Liver (tissue), 9 donors: ENCODE results near the gene NDUFA8. TPM values are rescaled to one million over a fixed set of nuclear protein-coding genes. Genes with fewer than 3 reads are reported as not detected.

Source experiments
- DNase-seq: peaks from one replicate; pipeline ENCODE4 v3.0.0-alpha.2; 2017; ENCODE audit warnings: low spot score
- H3K27ac ChIP-seq, 2 donors: one replicate each; pipeline ENCODE4 v1.7.0; 2013; ENCODE audit warnings: inconsistent platforms in 2 of 2, low read length in 2 of 2, control low read depth in 1 of 2, low read depth in 1 of 2, mild to moderate bottlenecking in 1 of 2
- H3K27me3 ChIP-seq, 4 donors: one replicate each; pipeline versions ENCODE4 v1.6.1 to v1.7.0; 2013; ENCODE audit warnings: low read length in 3 of 4, inconsistent platforms in 1 of 4, mild to moderate bottlenecking in 1 of 4, moderate library complexity in 1 of 4; ENCODE audit not compliant: control insufficient read depth in 4 of 4, insufficient read depth in 4 of 4
- H3K36me3 ChIP-seq, 4 donors: one replicate each; pipeline versions ENCODE4 v1.6.1 to v1.7.0; 2013; ENCODE audit warnings: low read length in 3 of 4, mild to moderate bottlenecking in 3 of 4, low read depth in 1 of 4, moderate library complexity in 1 of 4; ENCODE audit not compliant: control insufficient read depth in 4 of 4, insufficient read depth in 3 of 4
- H3K4me1 ChIP-seq, 4 donors: one replicate each; pipeline versions ENCODE4 v1.6.1 to v1.7.0; 2013; ENCODE audit warnings: low read length in 3 of 4, mild to moderate bottlenecking in 3 of 4, moderate library complexity in 1 of 4; ENCODE audit not compliant: control insufficient read depth in 4 of 4, insufficient read depth in 4 of 4
- H3K4me3 ChIP-seq, 3 donors: one replicate each; pipeline versions ENCODE4 v1.6.1 to v1.7.0; 2013; ENCODE audit warnings: low read length in 3 of 3, control low read depth in 1 of 3, low read depth in 1 of 3, mild to moderate bottlenecking in 1 of 3
- H3K9ac ChIP-seq, 2 donors: one replicate each; pipeline ENCODE4 v1.7.0; 2013; ENCODE audit warnings: low read length in 2 of 2, mild to moderate bottlenecking in 2 of 2, moderate library complexity in 2 of 2, control low read depth in 1 of 2, low read depth in 1 of 2
- H3K9me3 ChIP-seq, 4 donors: one replicate each; pipeline versions ENCODE4 v1.6.1 to v1.7.0; 2013; ENCODE audit warnings: low read length in 3 of 4; ENCODE audit not compliant: control insufficient read depth in 4 of 4
- EGR1 ChIP-seq, 2 donors: IDR thresholded peaks; 2 replicates each; pipeline ENCODE4 v1.6.1; 2016 to 2018; ENCODE audit warnings: antibody characterized with exemption in 2 of 2, low read depth in 2 of 2
- FOXA1 ChIP-seq: IDR thresholded peaks from 2 replicates; pipeline ENCODE4 v1.6.1; 2016; ENCODE audit warnings: antibody characterized with exemption
- FOXA2 ChIP-seq: IDR thresholded peaks from 2 replicates; pipeline ENCODE4 v1.6.1; 2016; ENCODE audit warnings: antibody characterized with exemption
- GABPA ChIP-seq, 2 donors: IDR thresholded peaks in 1 of 2; conservative IDR thresholded peaks in 1 of 2; 2 replicates each; pipeline ENCODE4 v1.6.1; 2016; ENCODE audit warnings: antibody characterized with exemption in 2 of 2, mild to moderate bottlenecking in 1 of 2, moderate library complexity in 1 of 2
- HNF4A ChIP-seq, 2 donors: conservative IDR thresholded peaks; 2 replicates each; pipeline ENCODE4 v1.6.1; 2016; ENCODE audit warnings: antibody characterized with exemption in 2 of 2, mild to moderate bottlenecking in 2 of 2
- HNF4G ChIP-seq: IDR thresholded peaks from 2 replicates; pipeline ENCODE4 v1.6.1; 2016; ENCODE audit warnings: antibody characterized with exemption
- JUND ChIP-seq, 2 donors: IDR thresholded peaks; 2 replicates each; pipeline ENCODE4 v1.6.1; 2016; ENCODE audit warnings: antibody characterized with exemption in 2 of 2
- NR2F2 ChIP-seq: IDR thresholded peaks from 2 replicates; pipeline ENCODE4 v1.6.1; 2016; ENCODE audit warnings: antibody characterized with exemption
- RAD21 ChIP-seq, 2 donors: IDR thresholded peaks; 2 replicates each; pipeline ENCODE4 v1.6.1; 2016; ENCODE audit warnings: antibody characterized with exemption in 2 of 2, mild to moderate bottlenecking in 2 of 2
- RXRA ChIP-seq, 2 donors: IDR thresholded peaks; 2 replicates each; pipeline ENCODE4 v1.6.1; 2017 to 2018; ENCODE audit warnings: antibody characterized with exemption in 2 of 2, mild to moderate bottlenecking in 1 of 2
- SP1 ChIP-seq: IDR thresholded peaks from 2 replicates; pipeline ENCODE4 v1.6.1; 2018; ENCODE audit warnings: antibody characterized with exemption, mild to moderate bottlenecking
- TAF1 ChIP-seq: conservative IDR thresholded peaks from 2 replicates; pipeline ENCODE4 v1.6.1; 2016; ENCODE audit warnings: antibody characterized with exemption, mild to moderate bottlenecking
- YY1 ChIP-seq: IDR thresholded peaks from 2 replicates; pipeline ENCODE4 v1.6.1; 2016; ENCODE audit warnings: antibody characterized with exemption, mild to moderate bottlenecking
- WGBS: extraction: QIAGEN DNeasy Blood & Tissue Kit; methylation state at CpG from one replicate; pipeline ENCODE4 v1.1.7; 2013; 5-methylcytosine and 5-hydroxymethylcytosine counted together
- polyA plus RNA-seq, 2 donors: library from polyadenylated mRNA; stranded (reverse) in 1 of 2; unstranded in 1 of 2; fragments of 200-250 nt in 1 of 2; fragments of >200 nt in 1 of 2; fragmentation: Nextera tagmentation in 1 of 2; extraction: Ambion mirVana in 1 of 2; gene quantifications; one replicate each; pipeline versions ENCODE4 v1.2.1 to v1.2.3, GENCODE V29; 2013 to 2015
- total RNA-seq, 2 donors: library from RNA; depleted of rRNA; stranded (reverse); fragments of >200 nt; gene quantifications; one replicate each; pipeline ENCODE4 v1.2.3, GENCODE V29; 2014
- TF ChIP-seq, protein P1 (sequence below): IDR thresholded peaks from 2 replicates; pipeline ENCODE4 v1.6.1; 2016; ENCODE audit warnings: antibody characterized with exemption
- TF ChIP-seq, protein P2 (sequence below): fragments of 150-350 bp; IDR thresholded peaks from 2 replicates; pipeline ENCODE4 v1.5.1; 2017; ENCODE audit warnings: improper control_type of control experiment, low read depth, low read length; ENCODE audit not compliant: missing input control
- TF ChIP-seq, protein P3 (sequence below): IDR thresholded peaks from 2 replicates; pipeline ENCODE4 v1.6.1; 2016; ENCODE audit warnings: antibody characterized with exemption, mild to moderate bottlenecking
- TF ChIP-seq, protein P4 (sequence below): IDR thresholded peaks from 2 replicates; pipeline ENCODE4 v1.6.1; 2016; ENCODE audit warnings: antibody characterized with exemption
- TF ChIP-seq, protein P5 (sequence below): IDR thresholded peaks from 2 replicates; pipeline ENCODE4 v1.6.1; 2016; ENCODE audit warnings: antibody characterized with exemption
- donor health status: healthy.
- donor health status: healthy.
- donor health status: healthy.
- donor health status: healthy.
- donor health status: healthy.

Gene NDUFA8
- total and polyA plus RNA-seq, 4 donors: 24.9 to 51.9 (median 38.8) TPM

DNA sequence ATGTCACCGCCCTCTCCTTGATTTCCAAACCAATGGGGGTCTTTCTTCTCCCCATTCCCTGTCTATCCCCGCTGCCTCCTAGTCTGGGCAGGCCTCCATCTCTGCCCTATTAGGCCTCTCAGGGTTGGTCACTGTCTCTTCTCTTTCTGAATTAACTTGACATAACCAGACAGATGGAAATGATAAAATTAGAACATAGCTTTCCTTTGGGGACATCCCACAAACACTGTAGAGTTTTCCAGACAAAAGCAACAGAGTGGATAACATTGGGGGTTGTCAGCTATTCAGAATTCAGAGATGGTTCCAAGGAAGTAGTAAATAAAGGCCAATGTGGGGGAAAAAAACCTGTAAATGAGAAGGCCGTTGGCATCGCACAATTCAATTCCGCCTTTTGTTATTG, 44.5 kb upstream of the NDUFA8 start:
- H3K36me3 ChIP-seq: no peaks in the 10 kb centered on the region
- H3K4me1 ChIP-seq: no peaks in the 10 kb centered on the region
- H3K4me3 ChIP-seq: no peak overlapping the region
- no peak for DNase-seq
- H3K27me3 ChIP-seq: peaks cover 0 to under 1% (median 0%) of the 10 kb centered on the region in 4 donors
- TF ChIP-seq EGR1 (IDR thresholded peaks at IDR 0.05; ENCODE audit: low read depth in 2 of 2): no peak
- TF ChIP-seq RXRA (IDR thresholded peaks at IDR 0.05): no peak
- no peak for TF ChIP-seq TAF1
- no peak for TF ChIP-seq RAD21 (IDR thresholded peaks at IDR 0.05)
- TF ChIP-seq HNF4G: no peak
- TF ChIP-seq SP1: no peak
- TF ChIP-seq, protein P1, sequence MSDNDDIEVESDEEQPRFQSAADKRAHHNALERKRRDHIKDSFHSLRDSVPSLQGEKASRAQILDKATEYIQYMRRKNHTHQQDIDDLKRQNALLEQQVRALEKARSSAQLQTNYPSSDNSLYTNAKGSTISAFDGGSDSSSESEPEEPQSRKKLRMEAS: no peak
- TF ChIP-seq GABPA (IDR thresholded peaks at IDR 0.05 in 1 of 2, conservative IDR thresholded peaks at IDR 0.05 in 1 of 2): no peak
- no peak for TF ChIP-seq YY1
- no peak for TF ChIP-seq FOXA1
- no peak for TF ChIP-seq JUND (IDR thresholded peaks at IDR 0.05)
- no peak for TF ChIP-seq NR2F2
- TF ChIP-seq, protein P2, sequence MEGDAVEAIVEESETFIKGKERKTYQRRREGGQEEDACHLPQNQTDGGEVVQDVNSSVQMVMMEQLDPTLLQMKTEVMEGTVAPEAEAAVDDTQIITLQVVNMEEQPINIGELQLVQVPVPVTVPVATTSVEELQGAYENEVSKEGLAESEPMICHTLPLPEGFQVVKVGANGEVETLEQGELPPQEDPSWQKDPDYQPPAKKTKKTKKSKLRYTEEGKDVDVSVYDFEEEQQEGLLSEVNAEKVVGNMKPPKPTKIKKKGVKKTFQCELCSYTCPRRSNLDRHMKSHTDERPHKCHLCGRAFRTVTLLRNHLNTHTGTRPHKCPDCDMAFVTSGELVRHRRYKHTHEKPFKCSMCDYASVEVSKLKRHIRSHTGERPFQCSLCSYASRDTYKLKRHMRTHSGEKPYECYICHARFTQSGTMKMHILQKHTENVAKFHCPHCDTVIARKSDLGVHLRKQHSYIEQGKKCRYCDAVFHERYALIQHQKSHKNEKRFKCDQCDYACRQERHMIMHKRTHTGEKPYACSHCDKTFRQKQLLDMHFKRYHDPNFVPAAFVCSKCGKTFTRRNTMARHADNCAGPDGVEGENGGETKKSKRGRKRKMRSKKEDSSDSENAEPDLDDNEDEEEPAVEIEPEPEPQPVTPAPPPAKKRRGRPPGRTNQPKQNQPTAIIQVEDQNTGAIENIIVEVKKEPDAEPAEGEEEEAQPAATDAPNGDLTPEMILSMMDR: no peak
- TF ChIP-seq, protein P3, sequence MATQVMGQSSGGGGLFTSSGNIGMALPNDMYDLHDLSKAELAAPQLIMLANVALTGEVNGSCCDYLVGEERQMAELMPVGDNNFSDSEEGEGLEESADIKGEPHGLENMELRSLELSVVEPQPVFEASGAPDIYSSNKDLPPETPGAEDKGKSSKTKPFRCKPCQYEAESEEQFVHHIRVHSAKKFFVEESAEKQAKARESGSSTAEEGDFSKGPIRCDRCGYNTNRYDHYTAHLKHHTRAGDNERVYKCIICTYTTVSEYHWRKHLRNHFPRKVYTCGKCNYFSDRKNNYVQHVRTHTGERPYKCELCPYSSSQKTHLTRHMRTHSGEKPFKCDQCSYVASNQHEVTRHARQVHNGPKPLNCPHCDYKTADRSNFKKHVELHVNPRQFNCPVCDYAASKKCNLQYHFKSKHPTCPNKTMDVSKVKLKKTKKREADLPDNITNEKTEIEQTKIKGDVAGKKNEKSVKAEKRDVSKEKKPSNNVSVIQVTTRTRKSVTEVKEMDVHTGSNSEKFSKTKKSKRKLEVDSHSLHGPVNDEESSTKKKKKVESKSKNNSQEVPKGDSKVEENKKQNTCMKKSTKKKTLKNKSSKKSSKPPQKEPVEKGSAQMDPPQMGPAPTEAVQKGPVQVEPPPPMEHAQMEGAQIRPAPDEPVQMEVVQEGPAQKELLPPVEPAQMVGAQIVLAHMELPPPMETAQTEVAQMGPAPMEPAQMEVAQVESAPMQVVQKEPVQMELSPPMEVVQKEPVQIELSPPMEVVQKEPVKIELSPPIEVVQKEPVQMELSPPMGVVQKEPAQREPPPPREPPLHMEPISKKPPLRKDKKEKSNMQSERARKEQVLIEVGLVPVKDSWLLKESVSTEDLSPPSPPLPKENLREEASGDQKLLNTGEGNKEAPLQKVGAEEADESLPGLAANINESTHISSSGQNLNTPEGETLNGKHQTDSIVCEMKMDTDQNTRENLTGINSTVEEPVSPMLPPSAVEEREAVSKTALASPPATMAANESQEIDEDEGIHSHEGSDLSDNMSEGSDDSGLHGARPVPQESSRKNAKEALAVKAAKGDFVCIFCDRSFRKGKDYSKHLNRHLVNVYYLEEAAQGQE: no peak
- no peak for TF ChIP-seq FOXA2
- TF ChIP-seq, protein P4, sequence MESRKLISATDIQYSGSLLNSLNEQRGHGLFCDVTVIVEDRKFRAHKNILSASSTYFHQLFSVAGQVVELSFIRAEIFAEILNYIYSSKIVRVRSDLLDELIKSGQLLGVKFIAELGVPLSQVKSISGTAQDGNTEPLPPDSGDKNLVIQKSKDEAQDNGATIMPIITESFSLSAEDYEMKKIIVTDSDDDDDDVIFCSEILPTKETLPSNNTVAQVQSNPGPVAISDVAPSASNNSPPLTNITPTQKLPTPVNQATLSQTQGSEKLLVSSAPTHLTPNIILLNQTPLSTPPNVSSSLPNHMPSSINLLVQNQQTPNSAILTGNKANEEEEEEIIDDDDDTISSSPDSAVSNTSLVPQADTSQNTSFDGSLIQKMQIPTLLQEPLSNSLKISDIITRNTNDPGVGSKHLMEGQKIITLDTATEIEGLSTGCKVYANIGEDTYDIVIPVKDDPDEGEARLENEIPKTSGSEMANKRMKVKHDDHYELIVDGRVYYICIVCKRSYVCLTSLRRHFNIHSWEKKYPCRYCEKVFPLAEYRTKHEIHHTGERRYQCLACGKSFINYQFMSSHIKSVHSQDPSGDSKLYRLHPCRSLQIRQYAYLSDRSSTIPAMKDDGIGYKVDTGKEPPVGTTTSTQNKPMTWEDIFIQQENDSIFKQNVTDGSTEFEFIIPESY: no peak
- TF ChIP-seq, protein P5, sequence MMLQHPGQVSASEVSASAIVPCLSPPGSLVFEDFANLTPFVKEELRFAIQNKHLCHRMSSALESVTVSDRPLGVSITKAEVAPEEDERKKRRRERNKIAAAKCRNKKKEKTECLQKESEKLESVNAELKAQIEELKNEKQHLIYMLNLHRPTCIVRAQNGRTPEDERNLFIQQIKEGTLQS: no peak
- no peak for TF ChIP-seq HNF4A (conservative IDR thresholded peaks at IDR 0.05)
- no peaks in the 10 kb centered on the region for H3K9me3 ChIP-seq
- no peak overlapping the region for H3K27ac ChIP-seq
- H3K9ac ChIP-seq: no peak overlapping the region
- 95% methylated on average over 5 of the region's 5 CpGs for WGBS
